Gastrocnemius medialis (tissue), 4 donors: ENCODE data around the gene RNF223.

Source experiments
- CTCF ChIP-seq, 5 experiments: fragments of 450-650 bp in 3 of 5; fragments of 200-600 bp in 2 of 5; sonication (generic) in 2 of 5; IDR thresholded peaks in 4 of 5; conservative IDR thresholded peaks in 1 of 5; 1 replicate in 4 of 5; 2 replicates in 1 of 5; pipeline ENCODE4 v1.5.1; 2016 to 2019; ENCODE audit warnings: antibody characterized with exemption in 5 of 5, mild to moderate bottlenecking in 3 of 5, moderate library complexity in 3 of 5
- POLR2A ChIP-seq, 2 donors: fragments of 450-650 bp; IDR thresholded peaks; one replicate each; pipeline ENCODE4 v1.6.1; 2017; ENCODE audit warnings: antibody characterized with exemption in 2 of 2, mild to moderate bottlenecking in 2 of 2, moderate library complexity in 2 of 2

- TF ChIP-seq CTCF (IDR thresholded peaks at IDR 0.05 in 4 of 5, conservative IDR thresholded peaks at IDR 0.05 in 1 of 5) (no peak), POLR2A (IDR thresholded peaks at IDR 0.05) (no peak)
Observed at GRCh38 chr1:1047407-1047806, 26.7 kb downstream of the RNF223 start.
